Nephron (organoid): ENCODE data around the gene FBXO40.
"Not testable (repeated sequence)": the region's sequence is repeated elsewhere in the genome, so short reads cannot be mapped to it uniquely, and the experiment has no call there.

ENCODE experiments used
- H3K27ac Mint-ChIP-seq, 3 experiments: 2 replicates each; pipeline ENCODE4 v1.8.0; 2020; ENCODE audit warnings: mixed read lengths in 3 of 3, mild to moderate bottlenecking in 2 of 3, moderate library complexity in 1 of 3
- H3K27me3 Mint-ChIP-seq: 2 replicates; pipeline ENCODE4 v1.8.0; 2021; ENCODE audit warnings: low read depth, mild to moderate bottlenecking, moderate library complexity, mixed read lengths
- H3K36me3 Mint-ChIP-seq: 2 replicates; pipeline ENCODE4 v1.8.0; 2020; ENCODE audit warnings: low read depth, mixed read lengths
- H3K4me1 Mint-ChIP-seq: 2 replicates; pipeline ENCODE4 v1.8.0; 2020; ENCODE audit warnings: mixed read lengths
- H3K4me3 Mint-ChIP-seq, 3 experiments: 2 replicates each; pipeline ENCODE4 v1.8.0; 2020; ENCODE audit warnings: mild to moderate bottlenecking in 3 of 3, mixed read lengths in 3 of 3, moderate library complexity in 2 of 3
- H3K9me3 Mint-ChIP-seq: 2 replicates; pipeline ENCODE4 v1.8.0; 2020; ENCODE audit warnings: mixed read lengths
- TF ChIP-seq, protein P1 (sequence below), 3 experiments: fragments of 200-600 bp; sonication (generic); IDR thresholded peaks; one replicate each; pipeline ENCODE4 v1.5.0; 2021; ENCODE audit warnings: antibody characterized with exemption in 3 of 3; ENCODE audit not compliant: unreplicated experiment in 3 of 3

FBXO40 gene

DNA sequence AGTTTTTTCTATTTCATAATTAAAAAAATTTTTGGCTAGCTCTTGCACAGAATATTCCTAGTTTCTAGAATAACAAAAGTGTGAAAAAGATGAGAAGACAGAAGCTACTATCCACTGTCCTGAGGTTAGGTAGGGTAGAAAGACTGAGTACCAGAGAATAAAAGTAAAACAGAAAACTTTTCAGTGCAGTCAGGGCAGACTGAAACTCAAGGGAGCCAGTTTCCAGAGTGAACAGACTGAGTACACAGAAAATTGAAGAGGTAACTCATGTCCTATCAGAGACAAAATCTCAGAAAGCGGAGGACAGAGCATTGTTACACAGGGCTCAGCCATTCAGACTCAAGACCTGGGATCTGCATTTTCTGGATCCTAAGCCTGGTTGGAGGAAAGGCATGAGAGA lies 8.8 kb upstream of the FBXO40 start:
- no peak overlapping the region for H3K4me3 Mint-ChIP-seq
- H3K27ac Mint-ChIP-seq: no peak overlapping the region
- H3K27me3 Mint-ChIP-seq: no peaks in the 10 kb centered on the region
- no peaks in the 10 kb centered on the region for H3K9me3 Mint-ChIP-seq
- H3K4me1 Mint-ChIP-seq: no peaks in the 10 kb centered on the region
- TF ChIP-seq, protein P1, sequence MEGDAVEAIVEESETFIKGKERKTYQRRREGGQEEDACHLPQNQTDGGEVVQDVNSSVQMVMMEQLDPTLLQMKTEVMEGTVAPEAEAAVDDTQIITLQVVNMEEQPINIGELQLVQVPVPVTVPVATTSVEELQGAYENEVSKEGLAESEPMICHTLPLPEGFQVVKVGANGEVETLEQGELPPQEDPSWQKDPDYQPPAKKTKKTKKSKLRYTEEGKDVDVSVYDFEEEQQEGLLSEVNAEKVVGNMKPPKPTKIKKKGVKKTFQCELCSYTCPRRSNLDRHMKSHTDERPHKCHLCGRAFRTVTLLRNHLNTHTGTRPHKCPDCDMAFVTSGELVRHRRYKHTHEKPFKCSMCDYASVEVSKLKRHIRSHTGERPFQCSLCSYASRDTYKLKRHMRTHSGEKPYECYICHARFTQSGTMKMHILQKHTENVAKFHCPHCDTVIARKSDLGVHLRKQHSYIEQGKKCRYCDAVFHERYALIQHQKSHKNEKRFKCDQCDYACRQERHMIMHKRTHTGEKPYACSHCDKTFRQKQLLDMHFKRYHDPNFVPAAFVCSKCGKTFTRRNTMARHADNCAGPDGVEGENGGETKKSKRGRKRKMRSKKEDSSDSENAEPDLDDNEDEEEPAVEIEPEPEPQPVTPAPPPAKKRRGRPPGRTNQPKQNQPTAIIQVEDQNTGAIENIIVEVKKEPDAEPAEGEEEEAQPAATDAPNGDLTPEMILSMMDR (IDR thresholded peaks at IDR 0.05; ENCODE audit: unreplicated experiment in 3 of 3): no peak
- H3K36me3 Mint-ChIP-seq: no peaks in the 10 kb centered on the region

DNA sequence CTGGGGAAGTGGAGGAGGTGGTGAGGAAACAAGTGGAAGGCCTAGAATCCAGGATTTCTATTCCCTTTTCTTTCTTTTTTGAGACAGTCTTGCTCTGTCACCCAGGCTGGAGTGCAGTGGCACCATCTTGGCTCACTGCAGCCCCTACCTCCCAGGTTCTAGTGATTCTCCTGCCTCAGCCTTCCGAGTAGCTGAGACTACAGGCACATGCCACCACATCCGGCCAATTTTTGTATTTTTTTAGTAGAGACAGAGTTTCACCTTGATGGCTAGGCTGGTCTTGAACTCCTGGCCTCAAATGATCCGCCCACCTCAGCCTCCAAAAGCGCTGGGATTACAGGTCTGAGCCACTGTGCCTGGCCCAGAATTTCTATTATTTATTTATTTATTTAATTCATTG lies 627 bp downstream of the FBXO40 start:
- not testable (repeated sequence) for H3K4me1 Mint-ChIP-seq, H3K4me3 Mint-ChIP-seq, H3K27ac Mint-ChIP-seq, H3K27me3 Mint-ChIP-seq, H3K36me3 Mint-ChIP-seq, H3K9me3 Mint-ChIP-seq

DNA sequence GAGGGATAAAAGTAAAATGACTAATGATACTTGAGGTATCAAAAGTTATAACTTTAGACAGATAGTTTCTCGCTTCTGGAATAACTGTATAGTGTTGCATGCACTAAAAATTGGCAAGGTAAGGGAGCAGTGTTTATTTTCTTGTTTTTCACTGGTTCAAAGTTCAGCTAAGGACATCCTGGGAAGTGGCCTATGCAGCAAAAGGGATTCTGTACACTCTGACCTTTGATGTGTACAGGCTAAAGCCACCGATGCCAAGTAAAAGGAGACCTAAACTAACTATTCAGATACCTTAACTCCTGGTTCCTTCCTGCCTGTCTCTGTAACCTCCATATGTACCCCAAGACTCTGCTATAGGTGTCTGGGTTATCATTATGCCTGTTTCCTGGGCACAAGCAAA lies 1.7 kb downstream of the FBXO40 start:
- H3K4me1 Mint-ChIP-seq: peaks cover 4% of the 10 kb centered on the region
- TF ChIP-seq, protein P1 (IDR thresholded peaks at IDR 0.05; ENCODE audit: unreplicated experiment in 3 of 3): no peak
- H3K9me3 Mint-ChIP-seq: no peaks in the 10 kb centered on the region

DNA sequence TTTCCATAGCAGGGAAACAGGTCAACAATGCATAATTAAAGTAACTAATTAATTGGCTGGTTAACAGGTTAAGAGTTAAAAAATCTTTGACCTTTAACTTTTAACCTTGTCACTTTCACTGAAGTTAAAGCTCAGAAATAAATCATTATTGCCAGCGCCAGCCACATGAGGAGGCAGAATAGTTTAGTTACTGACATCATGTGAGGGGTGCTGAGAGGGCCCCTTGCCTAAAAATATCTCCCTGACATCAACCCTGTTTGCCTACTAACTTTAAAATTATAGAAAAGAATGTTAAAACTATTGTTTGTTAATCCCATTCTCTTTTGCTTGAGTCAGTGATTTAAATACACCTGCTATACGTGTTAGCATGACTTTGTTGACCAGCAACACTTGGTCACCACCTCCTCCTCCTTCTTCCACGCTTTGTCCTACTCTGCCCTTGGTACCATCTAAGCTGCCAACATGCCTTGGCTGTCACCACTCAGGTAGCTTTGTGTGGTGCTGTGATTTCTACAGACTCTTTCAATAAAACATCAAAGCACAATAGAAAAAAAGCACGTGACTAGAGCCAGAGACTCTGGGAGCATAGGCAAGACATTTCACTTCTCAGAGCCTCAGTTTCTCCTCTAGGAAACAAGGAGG lies 2.7 kb downstream of the FBXO40 start:
- Mint-ChIP-seq H3K9me3 (no peaks in the 10 kb centered on the region), H3K4me3 (no peak overlapping the region), H3K27me3 (peaks cover 4% of the 10 kb centered on the region)

More for the DNA sequence above, 1.7 kb downstream of the FBXO40 start:
- no peak overlapping the region for H3K4me3 Mint-ChIP-seq
- peaks cover 8% of the 10 kb centered on the region for H3K27me3 Mint-ChIP-seq
- no peak overlapping the region for H3K27ac Mint-ChIP-seq
- H3K36me3 Mint-ChIP-seq: no peaks in the 10 kb centered on the region

DNA sequence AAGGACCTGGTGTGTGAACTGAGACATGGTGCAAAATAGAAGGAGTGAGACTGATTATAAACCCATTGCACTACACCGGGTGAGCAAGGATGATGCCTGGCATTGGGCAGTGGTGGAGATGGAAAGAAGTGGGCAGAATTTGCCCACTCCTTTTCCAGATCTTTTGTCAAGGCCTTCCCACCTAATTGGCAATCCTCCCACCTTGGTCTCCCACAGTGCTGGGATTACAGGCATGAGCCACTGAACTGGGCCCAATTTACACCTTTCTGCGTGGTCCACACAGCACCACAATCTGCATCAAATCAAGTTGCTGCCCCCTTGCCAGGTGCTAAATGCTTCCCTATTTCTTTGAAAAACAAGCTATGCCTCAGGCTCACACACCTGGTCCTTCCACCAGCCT lies 5.4 kb downstream of the FBXO40 start:
- TF ChIP-seq, protein P1 (IDR thresholded peaks at IDR 0.05; ENCODE audit: unreplicated experiment in 3 of 3): no peak
- Mint-ChIP-seq H3K4me1 (no peaks in the 10 kb centered on the region), H3K27ac (no peak overlapping the region), H3K9me3 (no peaks in the 10 kb centered on the region), H3K4me3 (no peak overlapping the region), H3K27me3 (no peaks in the 10 kb centered on the region), H3K36me3 (no peaks in the 10 kb centered on the region)

More for the DNA sequence above, 2.7 kb downstream of the FBXO40 start:
- no peak overlapping the region for H3K27ac Mint-ChIP-seq
- peaks cover 4% of the 10 kb centered on the region for H3K4me1 Mint-ChIP-seq
- TF ChIP-seq, protein P1 (IDR thresholded peaks at IDR 0.05; ENCODE audit: unreplicated experiment in 3 of 3): no peak
- H3K36me3 Mint-ChIP-seq: no peaks in the 10 kb centered on the region

DNA sequence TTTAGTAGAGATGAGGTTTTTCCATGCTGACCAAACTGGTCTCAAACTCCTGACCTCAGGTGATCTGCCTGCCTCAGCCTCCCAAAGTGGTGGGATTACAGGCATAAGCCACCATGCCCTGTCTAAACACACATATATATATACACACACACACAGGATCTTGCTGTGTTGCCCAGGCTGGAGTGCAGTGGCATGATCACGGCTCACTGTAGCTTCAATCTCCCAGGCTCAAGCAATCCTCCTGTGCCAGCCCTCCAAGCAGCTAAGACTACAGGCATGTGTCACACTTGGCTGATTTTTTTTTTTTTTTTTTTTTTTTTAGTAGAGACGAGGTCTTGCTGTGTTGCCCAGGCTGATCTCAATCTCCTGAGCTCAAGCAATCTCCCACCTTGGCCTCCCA lies 6.7 kb downstream of the FBXO40 start:
- not testable (repeated sequence) for H3K9me3 Mint-ChIP-seq, H3K4me1 Mint-ChIP-seq, H3K27ac Mint-ChIP-seq, H3K36me3 Mint-ChIP-seq, H3K4me3 Mint-ChIP-seq, H3K27me3 Mint-ChIP-seq

DNA sequence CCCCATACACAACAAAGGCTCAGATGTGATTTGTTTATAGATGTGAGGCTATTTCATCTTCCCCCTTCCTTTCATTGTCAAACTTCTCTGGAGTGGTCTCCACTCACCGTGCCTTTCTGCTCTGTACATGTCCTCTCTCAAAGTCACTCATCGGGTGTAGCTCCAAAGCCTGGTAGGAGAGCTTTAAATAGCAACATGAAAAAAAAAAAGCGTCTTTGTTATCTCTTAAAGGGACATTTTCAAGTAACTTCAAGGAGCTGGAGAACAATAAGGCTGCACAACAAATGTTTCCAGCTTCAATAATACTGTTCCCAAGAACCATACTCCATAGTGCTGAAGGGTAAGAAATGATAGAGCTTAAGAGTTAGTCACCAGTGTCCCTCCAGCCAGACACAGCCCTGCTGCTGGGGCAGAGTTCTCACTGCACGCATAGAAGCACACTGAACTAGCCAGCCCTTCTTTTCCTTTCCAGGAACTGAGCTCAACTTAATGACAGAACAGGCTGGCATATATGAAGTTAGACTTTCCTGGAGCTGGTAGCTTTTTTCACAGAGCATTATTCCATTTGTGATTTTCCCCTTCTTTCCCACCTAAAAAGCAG lies 8.1 kb downstream of the FBXO40 start:
- Mint-ChIP-seq H3K9me3 (no peaks in the 10 kb centered on the region), H3K4me1 (no peaks in the 10 kb centered on the region), H3K4me3 (no peak overlapping the region), H3K27ac (no peak overlapping the region), H3K36me3 (no peaks in the 10 kb centered on the region), H3K27me3 (no peaks in the 10 kb centered on the region)
- TF ChIP-seq, protein P1 (IDR thresholded peaks at IDR 0.05; ENCODE audit: unreplicated experiment in 3 of 3): no peak
